Measurements from ENCODE around the gene GJA9.

Gene GJA9

GRCh38 chr1:38829368-38829767 is 52.0 kb downstream of the GJA9 start:
- no peak for DNase-seq

GRCh38 chr1:38827318-38827717 is 54.1 kb downstream of the GJA9 start:
- DNase-seq = peak; percentile 18

GRCh38 chr1:38826886-38827285 is 54.5 kb downstream of the GJA9 start:
- no peak for DNase-seq

- DNase-seq = no peak
Measured at GRCh38 chr1:38826262-38826661, 55.1 kb downstream of the GJA9 start.

All from NCI-H2227 treated with DMSO at 0.1 percent for 48 hours (cell line).